Stomach (tissue), 4 donors: ENCODE results near the gene DHCR24.

Experiments
- CTCF ChIP-seq, 7 experiments: fragments of 450-650 bp in 4 of 7; fragments of 200-600 bp in 3 of 7; sonication (generic) in 3 of 7; IDR thresholded peaks; one replicate each; pipeline ENCODE4 v1.5.1; 2016 to 2019; ENCODE audit warnings: antibody characterized with exemption in 7 of 7, control low read depth in 2 of 7, mild to moderate bottlenecking in 1 of 7
- POLR2AphosphoS5 ChIP-seq, 3 donors: sonication (generic); formaldehyde crosslinking; IDR thresholded peaks; one replicate each; pipeline ENCODE4 v1.6.1; 2016; ENCODE audit warnings: antibody characterized with exemption in 3 of 3

GRCh38 chr1:54843449-54843848 lies 43.5 kb downstream of the DHCR24 start:
- TF ChIP-seq CTCF (IDR thresholded peaks at IDR 0.05) (no peak), POLR2AphosphoS5 (IDR thresholded peaks at IDR 0.05) (no peak)
